WTC11 (cell line): ENCODE data around the gene CCNG2. TPM values are rescaled to one million over a fixed set of nuclear protein-coding genes. Genes with fewer than 3 reads are reported as not detected.
A peak's percentile ranks its signal among the peaks of the same experiment; 100 is the strongest.

Source experiments
- ATAC-seq: fragments of 200-7000 bp; cut with Tn5 transposase; 2 replicates; pipeline ENCODE4 v1.10.0; 2021; ENCODE audit warnings: mild to moderate bottlenecking, moderate library complexity
- CTCF ChIA-PET: fragments of 300-600 bp; sonication (Branson Sonifier 250); formaldehyde crosslinking; loops from one replicate; lab custom pipeline; 2021; ENCODE audit warnings: antibody characterized with exemption; lab: Charles Lee
- POLR2A ChIA-PET: fragments of 350-600 bp; sonication (Branson Sonifier 250); formaldehyde crosslinking; loops from one replicate; lab custom pipeline; 2021; ENCODE audit warnings: antibody characterized with exemption; lab: Charles Lee
- DNase-seq: peaks from one replicate; pipeline ENCODE4 v3.0.0; 2021; ENCODE audit warnings: low spot score
- H3K27ac Mint-ChIP-seq: 2 replicates; pipeline ENCODE4 v1.8.0; 2021; ENCODE audit warnings: mixed read lengths
- H3K27me3 Mint-ChIP-seq: 2 replicates; pipeline ENCODE4 v1.8.0; 2021; ENCODE audit warnings: low read depth, mild to moderate bottlenecking, moderate library complexity, mixed read lengths
- H3K36me3 Mint-ChIP-seq: 2 replicates; pipeline ENCODE4 v1.8.0; 2021; ENCODE audit warnings: mixed read lengths
- H3K4me1 Mint-ChIP-seq: 2 replicates; pipeline ENCODE4 v1.8.0; 2022; ENCODE audit warnings: mixed read lengths
- H3K4me3 Mint-ChIP-seq: 2 replicates; pipeline ENCODE4 v1.8.0; 2021; ENCODE audit warnings: mild to moderate bottlenecking, moderate library complexity, mixed read lengths
- H3K9me3 Mint-ChIP-seq: 2 replicates; pipeline ENCODE4 v1.8.0; 2021; ENCODE audit warnings: mixed read lengths
- CREB1 ChIP-seq: sonication (generic); formaldehyde crosslinking; IDR thresholded peaks from 2 replicates; pipeline ENCODE4 v1.8.0; 2023; ENCODE audit warnings: mild to moderate bottlenecking, missing genetic modification reagents
- EMX1 ChIP-seq: fragments of 250-450 bp; sonication (Bioruptor Pico); IDR thresholded peaks from 2 replicates; pipeline ENCODE4 v1.8.0; 2021; ENCODE audit warnings: mild to moderate bottlenecking
- FOXJ3 ChIP-seq: sonication (generic); formaldehyde crosslinking; IDR thresholded peaks from 2 replicates; pipeline ENCODE4 v1.9.0; 2021; ENCODE audit warnings: missing genetic modification reagents, mild to moderate bottlenecking, borderline replicate concordance
- GTF2I ChIP-seq: fragments of 250-450 bp; sonication (Bioruptor Pico); conservative IDR thresholded peaks from 2 replicates; pipeline ENCODE4 v1.4.0; 2021; ENCODE audit warnings: mild to moderate bottlenecking
- IRF2 ChIP-seq: sonication (generic); formaldehyde crosslinking; IDR thresholded peaks from 2 replicates; pipeline ENCODE4 v1.8.0; 2022; ENCODE audit warnings: low read depth, missing genetic modification reagents, borderline replicate concordance
- JAZF1 ChIP-seq: fragments of 250-450 bp; sonication (Bioruptor Pico); IDR thresholded peaks from 2 replicates; pipeline ENCODE4 v1.9.0; 2021; ENCODE audit warnings: moderate library complexity, mild to moderate bottlenecking, inconsistent platforms
- KAT7 ChIP-seq: sonication (generic); formaldehyde crosslinking; IDR thresholded peaks from 2 replicates; pipeline ENCODE4 v1.8.1; 2023; ENCODE audit warnings: missing genetic modification reagents, mild to moderate bottlenecking, borderline replicate concordance
- NFATC4 ChIP-seq: fragments of 250-450 bp; sonication (Bioruptor Pico); IDR thresholded peaks from 2 replicates; pipeline ENCODE4 v1.9.0; 2021; ENCODE audit warnings: mild to moderate bottlenecking
- NR3C1 ChIP-seq: sonication (generic); formaldehyde crosslinking; conservative IDR thresholded peaks from 2 replicates; pipeline ENCODE4 v1.8.1; 2023; ENCODE audit warnings: low read depth, mild to moderate bottlenecking, missing genetic modification reagents
- SMAD4 ChIP-seq: sonication (generic); formaldehyde crosslinking; IDR thresholded peaks from 2 replicates; pipeline ENCODE4 v1.8.0; 2022; ENCODE audit warnings: mild to moderate bottlenecking, missing genetic modification reagents
- TP53 ChIP-seq: sonication (generic); formaldehyde crosslinking; IDR thresholded peaks from 2 replicates; pipeline ENCODE4 v1.8.1; 2023; ENCODE audit warnings: mild to moderate bottlenecking, missing genetic modification reagents
- ZNF121 ChIP-seq: sonication (generic); formaldehyde crosslinking; IDR thresholded peaks from 2 replicates; pipeline ENCODE4 v1.8.0; 2023; ENCODE audit warnings: missing genetic modification reagents
- ZNF232 ChIP-seq: sonication (generic); formaldehyde crosslinking; IDR thresholded peaks from 2 replicates; pipeline ENCODE4 v1.8.0; 2022; ENCODE audit warnings: mild to moderate bottlenecking, missing genetic modification reagents
- ZNF263 ChIP-seq: sonication (generic); formaldehyde crosslinking; IDR thresholded peaks from 2 replicates; pipeline ENCODE4 v1.8.1; 2022; ENCODE audit warnings: low read depth, mild to moderate bottlenecking, moderate library complexity, missing genetic modification reagents
- ZNF423 ChIP-seq: fragments of 250-450 bp; sonication (Bioruptor Pico); IDR thresholded peaks from 2 replicates; pipeline ENCODE4 v2.1.2; 2022; ENCODE audit warnings: mild to moderate bottlenecking, moderate library complexity
- total RNA-seq: library from RNA; stranded (reverse); gene quantifications from 3 replicates; pipeline ENCODE4 v1.2.3, GENCODE V29; 2021
- TF ChIP-seq, protein P1 (sequence below): fragments of 200-600 bp; IDR thresholded peaks from 2 replicates; pipeline ENCODE4 v1.8.0; 2022; ENCODE audit warnings: antibody characterized with exemption
- TF ChIP-seq, protein P2 (sequence below): fragments of 250-450 bp; sonication (Bioruptor Pico); IDR thresholded peaks from 2 replicates; pipeline ENCODE4 v1.8.0; 2021; ENCODE audit warnings: mild to moderate bottlenecking
- TF ChIP-seq, protein P3 (sequence below): sonication (generic); formaldehyde crosslinking; IDR thresholded peaks from 2 replicates; pipeline ENCODE4 v1.8.1; 2022; ENCODE audit warnings: low read depth, missing genetic modification reagents, borderline replicate concordance
- TF ChIP-seq, protein P4 (sequence below): sonication (generic); formaldehyde crosslinking; IDR thresholded peaks from 2 replicates; pipeline ENCODE4 v1.8.1; 2023; ENCODE audit warnings: mild to moderate bottlenecking, missing genetic modification reagents
- TF ChIP-seq, protein P5 (sequence below): sonication (generic); formaldehyde crosslinking; IDR thresholded peaks from 2 replicates; pipeline ENCODE4 v1.8.1; 2023; ENCODE audit warnings: mild to moderate bottlenecking, missing genetic modification reagents, borderline replicate concordance

The CCNG2 gene
- total RNA-seq, 1 experiment from 2014 or later, result 18.9 TPM

DNA sequence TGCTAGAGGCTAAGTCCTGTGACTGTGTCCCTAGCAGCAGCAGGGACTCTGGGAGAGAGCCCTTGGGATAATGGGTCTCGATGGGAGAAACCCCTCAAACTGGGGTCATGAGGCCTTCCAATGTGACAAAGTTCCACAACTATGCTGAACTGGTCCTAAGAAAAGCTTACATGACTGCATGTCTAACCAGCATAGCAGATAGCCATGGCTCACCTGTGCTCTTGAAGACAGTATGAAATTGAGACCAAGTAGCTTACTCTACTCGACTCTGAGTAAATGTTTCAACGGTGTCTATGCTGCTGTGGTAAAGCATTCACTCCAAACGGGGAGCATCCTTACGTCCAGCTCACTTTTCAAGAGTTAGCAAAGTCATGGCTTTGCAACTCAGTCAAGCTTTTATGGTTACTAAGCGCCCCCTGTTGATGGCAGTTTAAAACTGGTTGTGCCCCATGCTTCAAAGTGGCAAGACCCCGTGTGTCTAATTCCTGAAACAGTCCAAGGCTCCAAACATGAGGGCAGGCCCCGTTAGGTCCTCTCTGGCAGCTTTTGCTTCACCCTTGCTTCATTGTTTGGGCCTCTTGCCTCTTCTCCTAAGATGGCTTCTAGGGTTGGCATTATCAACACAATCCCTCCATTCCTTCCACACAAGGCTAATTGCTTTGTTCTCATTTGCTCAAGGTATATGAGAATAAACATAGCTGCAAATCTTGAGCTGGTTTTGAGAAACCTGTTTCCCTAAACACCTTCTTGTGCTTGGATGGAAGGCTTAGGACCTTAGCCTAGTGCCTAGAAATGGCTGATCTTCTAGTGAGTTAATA lies 46.6 kb downstream of the CCNG2 start:
- DNase-seq, result peak; percentile 72

DNA sequence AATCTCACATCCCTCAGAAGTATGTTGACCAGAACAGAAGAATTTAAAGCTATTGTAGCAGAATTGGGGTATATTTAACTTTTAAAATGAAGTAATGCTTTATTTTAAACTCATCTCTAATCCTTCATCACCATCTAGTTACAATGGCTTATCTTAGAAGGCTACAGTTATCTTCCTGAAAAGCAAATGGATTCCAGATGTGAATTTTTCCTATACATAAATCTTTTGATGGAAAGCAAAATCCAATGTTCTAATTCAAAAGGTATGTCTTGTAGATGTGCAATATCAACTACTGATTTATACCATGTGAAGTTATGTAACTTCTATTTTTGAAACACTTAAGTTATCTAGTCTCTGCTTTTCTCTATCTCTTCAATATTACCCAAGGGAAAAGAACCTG lies 47.6 kb downstream of the CCNG2 start:
- Mint-ChIP-seq H3K36me3 (no peaks in the 10 kb centered on the region), H3K4me3 (no peak overlapping the region), H3K27me3 (peaks cover 9% of the 10 kb centered on the region), H3K9me3 (no peaks in the 10 kb centered on the region), H3K4me1 (peaks cover 8% of the 10 kb centered on the region), H3K27ac (no peak overlapping the region)
- DNase-seq (no peak), ATAC-seq (no peak)
- TF ChIP-seq ZNF423 (CRISPR knock-in tag) (no peak), EMX1 (CRISPR knock-in tag) (no peak), ZNF263 (CRISPR knock-in tag) (no peak), NFATC4 (CRISPR knock-in tag) (no peak), FOXJ3 (no peak), SMAD4 (CRISPR knock-in tag) (no peak), CREB1 (CRISPR knock-in tag) (no peak)
- ChIA-PET CTCF (interaction anchor here (1.5 to 3.8 kb wide), 7 partner anchors 49 to 403 kb away, joined by 8 to 92 read pairs (median 34); partner anchors contain the start of gene CCNG2), POLR2A (no interaction called here)

More for the DNA sequence above, 46.6 kb downstream of the CCNG2 start:
- POLR2A ChIA-PET, result interaction anchor here (0.8 to 1.1 kb wide), 5 partner anchors 10 to 253 kb away, joined by 3 to 5 read pairs (median 3); no protein-coding TSS in a partner anchor
- H3K9me3 Mint-ChIP-seq, result no peaks in the 10 kb centered on the region
- H3K4me1 Mint-ChIP-seq, result no peaks in the 10 kb centered on the region
- CTCF ChIA-PET, result interaction anchor here (0.5 to 3.8 kb wide), 58 partner anchors 8 to 768 kb away, joined by 3 to 92 read pairs (median 6); partner anchors contain the start of genes CCNG2, CCNI and SHROOM3
- H3K36me3 Mint-ChIP-seq, result no peaks in the 10 kb centered on the region
- ATAC-seq, result peak; percentile 97
- peaks cover 15% of the 10 kb centered on the region for H3K27me3 Mint-ChIP-seq
- no peak overlapping the region for H3K27ac Mint-ChIP-seq
- no peak overlapping the region for H3K4me3 Mint-ChIP-seq
- TF ChIP-seq, protein P1, sequence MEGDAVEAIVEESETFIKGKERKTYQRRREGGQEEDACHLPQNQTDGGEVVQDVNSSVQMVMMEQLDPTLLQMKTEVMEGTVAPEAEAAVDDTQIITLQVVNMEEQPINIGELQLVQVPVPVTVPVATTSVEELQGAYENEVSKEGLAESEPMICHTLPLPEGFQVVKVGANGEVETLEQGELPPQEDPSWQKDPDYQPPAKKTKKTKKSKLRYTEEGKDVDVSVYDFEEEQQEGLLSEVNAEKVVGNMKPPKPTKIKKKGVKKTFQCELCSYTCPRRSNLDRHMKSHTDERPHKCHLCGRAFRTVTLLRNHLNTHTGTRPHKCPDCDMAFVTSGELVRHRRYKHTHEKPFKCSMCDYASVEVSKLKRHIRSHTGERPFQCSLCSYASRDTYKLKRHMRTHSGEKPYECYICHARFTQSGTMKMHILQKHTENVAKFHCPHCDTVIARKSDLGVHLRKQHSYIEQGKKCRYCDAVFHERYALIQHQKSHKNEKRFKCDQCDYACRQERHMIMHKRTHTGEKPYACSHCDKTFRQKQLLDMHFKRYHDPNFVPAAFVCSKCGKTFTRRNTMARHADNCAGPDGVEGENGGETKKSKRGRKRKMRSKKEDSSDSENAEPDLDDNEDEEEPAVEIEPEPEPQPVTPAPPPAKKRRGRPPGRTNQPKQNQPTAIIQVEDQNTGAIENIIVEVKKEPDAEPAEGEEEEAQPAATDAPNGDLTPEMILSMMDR, result peak; percentile 60
- TF ChIP-seq, protein P2, sequence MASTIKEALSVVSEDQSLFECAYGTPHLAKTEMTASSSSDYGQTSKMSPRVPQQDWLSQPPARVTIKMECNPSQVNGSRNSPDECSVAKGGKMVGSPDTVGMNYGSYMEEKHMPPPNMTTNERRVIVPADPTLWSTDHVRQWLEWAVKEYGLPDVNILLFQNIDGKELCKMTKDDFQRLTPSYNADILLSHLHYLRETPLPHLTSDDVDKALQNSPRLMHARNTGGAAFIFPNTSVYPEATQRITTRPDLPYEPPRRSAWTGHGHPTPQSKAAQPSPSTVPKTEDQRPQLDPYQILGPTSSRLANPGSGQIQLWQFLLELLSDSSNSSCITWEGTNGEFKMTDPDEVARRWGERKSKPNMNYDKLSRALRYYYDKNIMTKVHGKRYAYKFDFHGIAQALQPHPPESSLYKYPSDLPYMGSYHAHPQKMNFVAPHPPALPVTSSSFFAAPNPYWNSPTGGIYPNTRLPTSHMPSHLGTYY (CRISPR knock-in tag), result no peak
- TF ChIP-seq IRF2 (CRISPR knock-in tag), result no peak
- TF ChIP-seq JAZF1, result no peak
- TF ChIP-seq ZNF232, result no peak
- TF ChIP-seq NR3C1, result no peak
- TF ChIP-seq, protein P3, sequence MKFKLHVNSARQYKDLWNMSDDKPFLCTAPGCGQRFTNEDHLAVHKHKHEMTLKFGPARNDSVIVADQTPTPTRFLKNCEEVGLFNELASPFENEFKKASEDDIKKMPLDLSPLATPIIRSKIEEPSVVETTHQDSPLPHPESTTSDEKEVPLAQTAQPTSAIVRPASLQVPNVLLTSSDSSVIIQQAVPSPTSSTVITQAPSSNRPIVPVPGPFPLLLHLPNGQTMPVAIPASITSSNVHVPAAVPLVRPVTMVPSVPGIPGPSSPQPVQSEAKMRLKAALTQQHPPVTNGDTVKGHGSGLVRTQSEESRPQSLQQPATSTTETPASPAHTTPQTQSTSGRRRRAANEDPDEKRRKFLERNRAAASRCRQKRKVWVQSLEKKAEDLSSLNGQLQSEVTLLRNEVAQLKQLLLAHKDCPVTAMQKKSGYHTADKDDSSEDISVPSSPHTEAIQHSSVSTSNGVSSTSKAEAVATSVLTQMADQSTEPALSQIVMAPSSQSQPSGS (CRISPR knock-in tag), result no peak

DNA sequence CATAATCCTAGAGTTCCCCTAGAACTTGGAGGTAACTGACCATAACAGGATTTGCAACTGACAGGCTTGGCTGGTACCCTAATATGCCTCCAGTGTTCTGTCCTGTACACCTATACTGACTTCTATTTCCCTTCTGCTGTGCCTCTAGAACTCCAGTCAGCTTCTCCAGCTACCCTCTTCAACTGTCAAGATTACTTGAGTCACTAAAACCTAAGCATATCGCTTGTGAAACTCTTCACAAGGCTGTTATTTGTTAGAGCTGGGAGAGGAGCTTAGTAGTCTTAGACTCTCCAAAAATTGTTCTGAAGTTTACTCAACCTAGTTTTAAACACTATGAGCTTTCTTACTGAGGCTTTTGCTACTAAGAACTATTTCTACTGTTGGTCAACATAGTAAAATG lies 52.0 kb downstream of the CCNG2 start:
- no peak for ATAC-seq
- POLR2A ChIA-PET, result no interaction called here

DNA sequence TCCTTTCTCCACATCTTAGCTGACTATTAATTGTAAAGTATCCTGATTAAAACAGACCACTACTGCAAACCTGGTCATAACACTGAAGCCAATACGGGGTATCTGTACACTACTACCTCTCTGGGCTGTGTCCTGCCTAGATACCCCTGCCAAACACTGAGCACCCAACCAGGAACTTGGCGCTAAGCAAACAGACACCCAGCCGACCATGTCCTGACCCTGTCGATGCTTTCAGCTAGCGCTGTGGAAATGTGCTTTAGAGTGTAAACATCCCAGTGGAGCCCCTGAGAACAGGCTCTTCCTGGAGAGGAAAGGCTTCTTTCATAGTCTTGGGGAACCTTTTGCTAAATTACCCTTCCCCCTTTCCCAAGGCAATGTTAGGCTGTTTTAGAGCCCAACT lies 52.9 kb downstream of the CCNG2 start:
- ChIA-PET CTCF (no interaction called here), POLR2A (no interaction called here)
- DNase-seq (no peak), ATAC-seq (no peak)
- TF ChIP-seq, protein P4, sequence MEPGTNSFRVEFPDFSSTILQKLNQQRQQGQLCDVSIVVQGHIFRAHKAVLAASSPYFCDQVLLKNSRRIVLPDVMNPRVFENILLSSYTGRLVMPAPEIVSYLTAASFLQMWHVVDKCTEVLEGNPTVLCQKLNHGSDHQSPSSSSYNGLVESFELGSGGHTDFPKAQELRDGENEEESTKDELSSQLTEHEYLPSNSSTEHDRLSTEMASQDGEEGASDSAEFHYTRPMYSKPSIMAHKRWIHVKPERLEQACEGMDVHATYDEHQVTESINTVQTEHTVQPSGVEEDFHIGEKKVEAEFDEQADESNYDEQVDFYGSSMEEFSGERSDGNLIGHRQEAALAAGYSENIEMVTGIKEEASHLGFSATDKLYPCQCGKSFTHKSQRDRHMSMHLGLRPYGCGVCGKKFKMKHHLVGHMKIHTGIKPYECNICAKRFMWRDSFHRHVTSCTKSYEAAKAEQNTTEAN (CRISPR knock-in tag), result no peak
- TF ChIP-seq, protein P5, sequence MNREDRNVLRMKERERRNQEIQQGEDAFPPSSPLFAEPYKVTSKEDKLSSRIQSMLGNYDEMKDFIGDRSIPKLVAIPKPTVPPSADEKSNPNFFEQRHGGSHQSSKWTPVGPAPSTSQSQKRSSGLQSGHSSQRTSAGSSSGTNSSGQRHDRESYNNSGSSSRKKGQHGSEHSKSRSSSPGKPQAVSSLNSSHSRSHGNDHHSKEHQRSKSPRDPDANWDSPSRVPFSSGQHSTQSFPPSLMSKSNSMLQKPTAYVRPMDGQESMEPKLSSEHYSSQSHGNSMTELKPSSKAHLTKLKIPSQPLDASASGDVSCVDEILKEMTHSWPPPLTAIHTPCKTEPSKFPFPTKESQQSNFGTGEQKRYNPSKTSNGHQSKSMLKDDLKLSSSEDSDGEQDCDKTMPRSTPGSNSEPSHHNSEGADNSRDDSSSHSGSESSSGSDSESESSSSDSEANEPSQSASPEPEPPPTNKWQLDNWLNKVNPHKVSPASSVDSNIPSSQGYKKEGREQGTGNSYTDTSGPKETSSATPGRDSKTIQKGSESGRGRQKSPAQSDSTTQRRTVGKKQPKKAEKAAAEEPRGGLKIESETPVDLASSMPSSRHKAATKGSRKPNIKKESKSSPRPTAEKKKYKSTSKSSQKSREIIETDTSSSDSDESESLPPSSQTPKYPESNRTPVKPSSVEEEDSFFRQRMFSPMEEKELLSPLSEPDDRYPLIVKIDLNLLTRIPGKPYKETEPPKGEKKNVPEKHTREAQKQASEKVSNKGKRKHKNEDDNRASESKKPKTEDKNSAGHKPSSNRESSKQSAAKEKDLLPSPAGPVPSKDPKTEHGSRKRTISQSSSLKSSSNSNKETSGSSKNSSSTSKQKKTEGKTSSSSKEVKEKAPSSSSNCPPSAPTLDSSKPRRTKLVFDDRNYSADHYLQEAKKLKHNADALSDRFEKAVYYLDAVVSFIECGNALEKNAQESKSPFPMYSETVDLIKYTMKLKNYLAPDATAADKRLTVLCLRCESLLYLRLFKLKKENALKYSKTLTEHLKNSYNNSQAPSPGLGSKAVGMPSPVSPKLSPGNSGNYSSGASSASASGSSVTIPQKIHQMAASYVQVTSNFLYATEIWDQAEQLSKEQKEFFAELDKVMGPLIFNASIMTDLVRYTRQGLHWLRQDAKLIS (CRISPR knock-in tag), result no peak
- TF ChIP-seq TP53 (no peak), ZNF121 (CRISPR knock-in tag) (no peak), GTF2I (CRISPR knock-in tag) (no peak)
- Mint-ChIP-seq H3K4me1 (peaks cover 11% of the 10 kb centered on the region), H3K36me3 (no peaks in the 10 kb centered on the region), H3K27me3 (peaks cover 6% of the 10 kb centered on the region), H3K27ac (no peak overlapping the region), H3K4me3 (no peak overlapping the region), H3K9me3 (no peaks in the 10 kb centered on the region)

More for the DNA sequence above, 52.0 kb downstream of the CCNG2 start:
- CTCF ChIA-PET, result interaction anchor here (0.6 to 1.1 kb wide), 3 partner anchors 114 to 209 kb away, joined by 3 to 5 read pairs (median 3); no protein-coding TSS in a partner anchor
- peaks cover 11% of the 10 kb centered on the region for H3K4me1 Mint-ChIP-seq
- H3K27ac Mint-ChIP-seq, result no peak overlapping the region
- no peaks in the 10 kb centered on the region for H3K36me3 Mint-ChIP-seq
- peaks cover 3% of the 10 kb centered on the region for H3K27me3 Mint-ChIP-seq
- no peaks in the 10 kb centered on the region for H3K9me3 Mint-ChIP-seq
- no peak for TF ChIP-seq KAT7 (CRISPR knock-in tag)
- no peak for DNase-seq
- no peak overlapping the region for H3K4me3 Mint-ChIP-seq
